SK-N-SH treated with all-trans-retinoic acid at 6 μM for 48 hours (cell line): ENCODE results near the gene RBM39.

Experiments used
- ATAC-seq: fragments of 200-7000 bp; cut with Tn5 transposase; 3 replicates; pipeline ENCODE4 v1.9.1; 2020; ENCODE audit warnings: mild to moderate bottlenecking, moderate library complexity
- BACH2 ChIP-seq: fragments of 250-450 bp; sonication (Bioruptor Pico); IDR thresholded peaks from 2 replicates; pipeline ENCODE4 v1.9.0; 2021; ENCODE audit warnings: mild to moderate bottlenecking, borderline replicate concordance
- CREB5 ChIP-seq: fragments of 250-450 bp; sonication (Bioruptor Pico); IDR thresholded peaks from 2 replicates; pipeline ENCODE4 v1.5.1; 2020; ENCODE audit warnings: low read depth, mild to moderate bottlenecking, moderate library complexity
- CSDC2 ChIP-seq: fragments of 250-450 bp; sonication (Bioruptor Pico); IDR thresholded peaks from 2 replicates; pipeline ENCODE4 v1.5.0; 2020; ENCODE audit warnings: mild to moderate bottlenecking, moderate library complexity
- CSRNP3 ChIP-seq: fragments of 250-450 bp; sonication (Bioruptor Pico); IDR thresholded peaks from 2 replicates; pipeline ENCODE4 v1.5.1; 2021; ENCODE audit warnings: mild to moderate bottlenecking, moderate library complexity
- ESRRG ChIP-seq: fragments of 250-450 bp; sonication (Bioruptor Pico); IDR thresholded peaks from 2 replicates; pipeline ENCODE4 v1.6.1; 2021; ENCODE audit warnings: mild to moderate bottlenecking
- GLIS3 ChIP-seq: fragments of 250-450 bp; sonication (Bioruptor Pico); IDR thresholded peaks from 2 replicates; pipeline ENCODE4 v1.5.0; 2020; ENCODE audit warnings: mild to moderate bottlenecking, moderate library complexity
- ISL1 ChIP-seq: fragments of 250-450 bp; sonication (Bioruptor Pico); IDR thresholded peaks from 2 replicates; pipeline ENCODE4 v2.1.2; 2022; ENCODE audit warnings: mild to moderate bottlenecking, moderate library complexity
- OSR1 ChIP-seq: fragments of 250-450 bp; sonication (Bioruptor Pico); IDR thresholded peaks from 2 replicates; pipeline ENCODE4 v1.8.0; 2022; ENCODE audit warnings: moderate library complexity, mild to moderate bottlenecking, inconsistent platforms
- PATZ1 ChIP-seq: fragments of 250-450 bp; sonication (Bioruptor Pico); IDR thresholded peaks from 2 replicates; pipeline ENCODE4 v1.8.0; 2020; ENCODE audit warnings: mild to moderate bottlenecking, moderate library complexity, borderline replicate concordance
- PPARA ChIP-seq: fragments of 250-450 bp; sonication (Bioruptor Pico); IDR thresholded peaks from 2 replicates; pipeline ENCODE4 v1.5.0; 2020; ENCODE audit warnings: mild to moderate bottlenecking, borderline replicate concordance
- RARB ChIP-seq: fragments of 250-450 bp; sonication (Bioruptor Pico); IDR thresholded peaks from 2 replicates; pipeline ENCODE4 v1.8.0; 2021; ENCODE audit warnings: mild to moderate bottlenecking, moderate library complexity
- SNAI2 ChIP-seq: fragments of 250-450 bp; sonication (Bioruptor Pico); IDR thresholded peaks from 2 replicates; pipeline ENCODE4 v1.5.0; 2020; ENCODE audit warnings: mild to moderate bottlenecking, moderate library complexity
- TCF4 ChIP-seq: fragments of 250-450 bp; sonication (Bioruptor Pico); IDR thresholded peaks from 2 replicates; pipeline ENCODE4 v1.8.0; 2021; ENCODE audit warnings: mild to moderate bottlenecking, moderate library complexity, borderline replicate concordance
- TOX ChIP-seq: fragments of 250-450 bp; sonication (Bioruptor Pico); IDR thresholded peaks from 2 replicates; pipeline ENCODE4 v1.8.0; 2021; ENCODE audit warnings: mild to moderate bottlenecking, moderate library complexity, borderline replicate concordance
- TSHZ2 ChIP-seq: fragments of 250-450 bp; sonication (Bioruptor Pico); IDR thresholded peaks from 2 replicates; pipeline ENCODE4 v1.5.0; 2020; ENCODE audit warnings: mild to moderate bottlenecking, moderate library complexity
- ZC3H10 ChIP-seq: fragments of 250-450 bp; sonication (Bioruptor Pico); IDR thresholded peaks from 2 replicates; pipeline ENCODE4 v1.5.1; 2021; ENCODE audit warnings: mild to moderate bottlenecking, moderate library complexity
- ZFP3 ChIP-seq: fragments of 250-450 bp; sonication (Bioruptor Pico); IDR thresholded peaks from 2 replicates; pipeline ENCODE4 v1.5.0; 2020; ENCODE audit warnings: mild to moderate bottlenecking, moderate library complexity
- ZFP30 ChIP-seq: fragments of 450-650 bp; formaldehyde crosslinking; IDR thresholded peaks from 2 replicates; pipeline ENCODE4 v1.5.0; 2022; ENCODE audit warnings: mild to moderate bottlenecking, moderate library complexity
- ZNF565 ChIP-seq: fragments of 450-650 bp; formaldehyde crosslinking; conservative IDR thresholded peaks from 2 replicates; pipeline ENCODE4 v1.5.0; 2020; ENCODE audit warnings: low read depth, mild to moderate bottlenecking, moderate library complexity
- ZNF70 ChIP-seq: fragments of 450-650 bp; formaldehyde crosslinking; IDR thresholded peaks from 2 replicates; pipeline ENCODE4 v1.5.0; 2020; ENCODE audit warnings: mild to moderate bottlenecking, moderate library complexity

RBM39 gene

GRCh38 chr20:35661908-35662307, 80.2 kb downstream of the RBM39 start:
- TF ChIP-seq BACH2 (CRISPR knock-in tag) = no peak
- TF ChIP-seq ISL1 (CRISPR knock-in tag) = peak; percentile 21; the same call in 1 of the 2 replicates
- TF ChIP-seq PPARA (CRISPR knock-in tag) = no peak
- TF ChIP-seq CSDC2 = no peak
- no peak for TF ChIP-seq ZFP3 (CRISPR knock-in tag)
- no peak for ATAC-seq

GRCh38 chr20:35661053-35661452, 81.0 kb downstream of the RBM39 start:
- TF ChIP-seq ZFP3 (CRISPR knock-in tag) (no peak), OSR1 (CRISPR knock-in tag) (no peak), TOX (no peak), TSHZ2 (CRISPR knock-in tag) (no peak), ZC3H10 (CRISPR knock-in tag) (no peak), ZNF70 (CRISPR knock-in tag) (no peak), ESRRG (CRISPR knock-in tag) (no peak), SNAI2 (CRISPR knock-in tag) (no peak), CREB5 (CRISPR knock-in tag) (no peak)
- no peak for ATAC-seq

GRCh38 chr20:35660122-35660937, 81.7 kb downstream of the RBM39 start:
- no peak for ATAC-seq
- no peak for TF ChIP-seq ZFP3 (CRISPR knock-in tag)
- no peak for TF ChIP-seq ZNF565 (CRISPR knock-in tag)
- TF ChIP-seq ESRRG (CRISPR knock-in tag) = no peak

GRCh38 chr20:35657271-35657670, 84.8 kb downstream of the RBM39 start:
- ATAC-seq = no peak
- no peak for TF ChIP-seq ZFP30 (CRISPR knock-in tag)

- no peak for ATAC-seq
- TF ChIP-seq RARB (no peak), PPARA (CRISPR knock-in tag) (no peak), SNAI2 (CRISPR knock-in tag) (no peak), ESRRG (CRISPR knock-in tag) (no peak), TCF4 (no peak), GLIS3 (CRISPR knock-in tag) (no peak), ZFP3 (CRISPR knock-in tag) (no peak), CSDC2 (no peak), BACH2 (CRISPR knock-in tag) (no peak)
Measured at GRCh38 chr20:35654415-35654814, 87.6 kb downstream of the RBM39 start.

- no peak for ATAC-seq
- no peak for TF ChIP-seq ISL1 (CRISPR knock-in tag)
- no peak for TF ChIP-seq ESRRG (CRISPR knock-in tag)
- TF ChIP-seq TOX = no peak
- TF ChIP-seq CREB5 (CRISPR knock-in tag) = no peak
- no peak for TF ChIP-seq ZNF565 (CRISPR knock-in tag)
- TF ChIP-seq TSHZ2 (CRISPR knock-in tag) = no peak
- TF ChIP-seq OSR1 (CRISPR knock-in tag) = no peak
- no peak for TF ChIP-seq TCF4
- no peak for TF ChIP-seq BACH2 (CRISPR knock-in tag)
- no peak for TF ChIP-seq CSRNP3 (CRISPR knock-in tag)
- no peak for TF ChIP-seq PATZ1 (CRISPR knock-in tag)
Measured at GRCh38 chr20:35653893-35654292, 88.2 kb downstream of the RBM39 start.
